Measurements from ENCODE around the gene HLA-DQB2. TPM values are rescaled to one million over a fixed set of nuclear protein-coding genes. Genes with fewer than 3 reads are reported as not detected.

HLA-DQB2 gene
- total RNA-seq, 1 experiment from 2014 or later: 0.38 TPM

DNA sequence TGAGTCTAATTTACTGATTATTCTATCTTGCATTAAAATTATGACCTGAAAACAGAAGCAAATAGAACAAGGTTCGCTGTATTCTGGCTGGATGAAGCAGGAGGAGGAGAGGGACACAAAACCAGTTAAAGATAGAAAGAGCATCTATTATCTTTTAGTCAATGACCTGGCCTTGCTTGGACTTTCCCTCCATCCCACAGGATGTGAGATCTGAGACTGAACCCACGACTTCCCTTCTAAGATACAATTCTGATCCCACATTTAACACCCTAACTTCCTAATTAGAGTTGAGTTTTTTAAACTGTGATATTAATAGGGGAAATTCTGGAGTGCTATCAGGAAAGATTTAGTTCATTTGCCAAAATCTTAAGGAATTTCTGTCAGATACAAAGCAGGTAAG is 25.2 kb downstream of the HLA-DQB2 start:
- Mint-ChIP-seq H3K9me3 (ENCODE audit: low read depth, unreplicated experiment) (no peaks in the 10 kb centered on the region), H3K36me3 (ENCODE audit: insufficient read depth, unreplicated experiment) (no peaks in the 10 kb centered on the region), H3K4me3 (ENCODE audit: low read depth, unreplicated experiment) (no peak overlapping the region), H3K27ac (ENCODE audit: unreplicated experiment) (no peak overlapping the region), H3K27me3 (ENCODE audit: unreplicated experiment) (peaks cover 93% of the 10 kb centered on the region), H3K4me1 (ENCODE audit: low read depth, unreplicated experiment) (no peaks in the 10 kb centered on the region)
- intact Hi-C loops (cut with micrococcal nuclease; ENCODE audit: unreplicated experiment): no loop called here
- TF ChIP-seq, protein P1, sequence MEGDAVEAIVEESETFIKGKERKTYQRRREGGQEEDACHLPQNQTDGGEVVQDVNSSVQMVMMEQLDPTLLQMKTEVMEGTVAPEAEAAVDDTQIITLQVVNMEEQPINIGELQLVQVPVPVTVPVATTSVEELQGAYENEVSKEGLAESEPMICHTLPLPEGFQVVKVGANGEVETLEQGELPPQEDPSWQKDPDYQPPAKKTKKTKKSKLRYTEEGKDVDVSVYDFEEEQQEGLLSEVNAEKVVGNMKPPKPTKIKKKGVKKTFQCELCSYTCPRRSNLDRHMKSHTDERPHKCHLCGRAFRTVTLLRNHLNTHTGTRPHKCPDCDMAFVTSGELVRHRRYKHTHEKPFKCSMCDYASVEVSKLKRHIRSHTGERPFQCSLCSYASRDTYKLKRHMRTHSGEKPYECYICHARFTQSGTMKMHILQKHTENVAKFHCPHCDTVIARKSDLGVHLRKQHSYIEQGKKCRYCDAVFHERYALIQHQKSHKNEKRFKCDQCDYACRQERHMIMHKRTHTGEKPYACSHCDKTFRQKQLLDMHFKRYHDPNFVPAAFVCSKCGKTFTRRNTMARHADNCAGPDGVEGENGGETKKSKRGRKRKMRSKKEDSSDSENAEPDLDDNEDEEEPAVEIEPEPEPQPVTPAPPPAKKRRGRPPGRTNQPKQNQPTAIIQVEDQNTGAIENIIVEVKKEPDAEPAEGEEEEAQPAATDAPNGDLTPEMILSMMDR (IDR thresholded peaks at IDR 0.05; ENCODE audit: unreplicated experiment): no peak
- CTCF ChIA-PET: no interaction called here
- BruUV-seq (replicated peaks): no TSS peak
- DNase-seq: no peak

DNA sequence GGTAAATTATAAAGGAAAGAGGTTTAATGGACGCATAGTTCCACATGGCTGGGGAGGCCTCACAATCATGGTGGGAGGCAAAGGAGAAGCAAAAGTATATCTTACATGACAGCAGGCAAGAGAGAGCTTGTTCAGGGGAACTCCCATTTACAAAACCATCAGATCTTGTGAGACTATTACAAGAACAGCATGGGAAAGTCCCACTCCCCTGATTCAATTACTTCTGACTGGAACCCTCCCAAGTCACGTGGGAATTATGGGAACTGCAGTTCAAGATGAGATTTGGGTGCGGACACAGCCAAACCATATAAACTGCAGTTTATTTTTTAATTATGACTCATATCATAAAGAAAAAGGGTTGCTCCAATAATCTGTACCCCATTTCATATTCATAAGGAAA is 44.5 kb downstream of the HLA-DQB2 start:
- intact Hi-C loops (cut with micrococcal nuclease; ENCODE audit: unreplicated experiment): no loop called here

DNA sequence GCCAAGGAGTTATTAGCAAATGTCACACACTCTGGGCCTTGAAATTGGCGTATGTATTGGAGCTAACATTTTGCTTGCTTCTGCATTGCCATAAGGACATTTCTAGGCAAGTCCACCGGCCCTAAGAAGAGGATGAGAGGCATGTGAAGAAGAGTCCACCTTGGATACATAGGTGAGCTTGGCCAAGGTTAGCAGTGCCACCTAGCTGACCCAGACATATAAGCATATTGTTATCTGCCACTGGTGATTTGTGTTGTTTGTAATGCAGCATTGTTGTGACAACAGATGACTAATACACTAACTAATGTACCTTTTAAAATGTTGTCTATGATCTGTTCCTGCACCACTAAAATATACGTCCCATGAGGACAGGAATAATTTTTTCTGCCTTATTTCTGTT is 46.9 kb downstream of the HLA-DQB2 start:
- no peak for DNase-seq
- H3K4me3 Mint-ChIP-seq (ENCODE audit: low read depth, unreplicated experiment): no peak overlapping the region
- H3K9me3 Mint-ChIP-seq (ENCODE audit: low read depth, unreplicated experiment): no peaks in the 10 kb centered on the region
- no peak overlapping the region for H3K27ac Mint-ChIP-seq (ENCODE audit: unreplicated experiment)
- no TSS peak for BruUV-seq (replicated peaks)
- peaks cover 73% of the 10 kb centered on the region for H3K27me3 Mint-ChIP-seq (ENCODE audit: unreplicated experiment)
- intact Hi-C loops (cut with micrococcal nuclease; ENCODE audit: unreplicated experiment): no loop called here
- no peaks in the 10 kb centered on the region for H3K36me3 Mint-ChIP-seq (ENCODE audit: insufficient read depth, unreplicated experiment)
- CTCF ChIA-PET: no interaction called here
- TF ChIP-seq, protein P1 (IDR thresholded peaks at IDR 0.05; ENCODE audit: unreplicated experiment): no peak
- H3K4me1 Mint-ChIP-seq (ENCODE audit: low read depth, unreplicated experiment): no peaks in the 10 kb centered on the region

More for the DNA sequence above, 44.5 kb downstream of the HLA-DQB2 start:
- no TSS peak for BruUV-seq (replicated peaks)
- Mint-ChIP-seq H3K27me3 (ENCODE audit: unreplicated experiment) (peaks cover 79% of the 10 kb centered on the region), H3K4me1 (ENCODE audit: low read depth, unreplicated experiment) (no peaks in the 10 kb centered on the region), H3K4me3 (ENCODE audit: low read depth, unreplicated experiment) (no peak overlapping the region), H3K36me3 (ENCODE audit: insufficient read depth, unreplicated experiment) (no peaks in the 10 kb centered on the region), H3K27ac (ENCODE audit: unreplicated experiment) (no peak overlapping the region), H3K9me3 (ENCODE audit: low read depth, unreplicated experiment) (no peaks in the 10 kb centered on the region)
- no peak for DNase-seq
- TF ChIP-seq, protein P1 (IDR thresholded peaks at IDR 0.05; ENCODE audit: unreplicated experiment): no peak
- CTCF ChIA-PET: interaction anchor here (0.6 kb wide), 1 partner anchor 1148 kb away, joined by 4 read pairs; no protein-coding TSS in a partner anchor

DNA sequence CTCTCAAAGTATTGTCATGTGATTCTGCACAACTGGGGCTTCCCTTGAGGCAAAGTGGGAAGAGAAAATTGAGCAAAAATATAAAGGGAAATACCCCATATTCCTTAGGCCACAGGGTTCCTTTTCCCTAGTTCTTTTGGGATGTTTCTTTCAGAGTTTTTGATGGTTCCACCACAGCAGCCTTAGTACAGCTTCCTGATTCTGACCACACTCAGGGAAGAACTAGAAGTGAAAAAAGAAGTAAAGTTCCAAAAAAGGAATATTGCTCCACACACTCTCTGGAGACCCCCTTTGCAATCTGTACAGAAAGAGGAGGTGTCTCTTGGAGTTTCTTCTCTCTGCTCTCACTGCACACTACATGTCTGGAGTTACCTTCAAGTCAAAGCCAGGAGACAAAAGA is 50.1 kb downstream of the HLA-DQB2 start:
- intact Hi-C loops (cut with micrococcal nuclease; ENCODE audit: unreplicated experiment): loop anchor here (5.0 kb wide), 1 partner anchor 154 kb away; no protein-coding TSS in a partner anchor
- Mint-ChIP-seq H3K4me3 (ENCODE audit: low read depth, unreplicated experiment) (no peak overlapping the region), H3K27me3 (ENCODE audit: unreplicated experiment) (peaks cover 41% of the 10 kb centered on the region), H3K36me3 (ENCODE audit: insufficient read depth, unreplicated experiment) (no peaks in the 10 kb centered on the region), H3K9me3 (ENCODE audit: low read depth, unreplicated experiment) (no peaks in the 10 kb centered on the region), H3K27ac (ENCODE audit: unreplicated experiment) (no peak overlapping the region), H3K4me1 (ENCODE audit: low read depth, unreplicated experiment) (no peaks in the 10 kb centered on the region)
- no TSS peak for BruUV-seq (replicated peaks)
- TF ChIP-seq, protein P1 (IDR thresholded peaks at IDR 0.05; ENCODE audit: unreplicated experiment): no peak
- no peak for DNase-seq
- CTCF ChIA-PET: interaction anchor here (1.1 kb wide), 2 partner anchors 11 kb away, joined by 3 to 5 read pairs; no protein-coding TSS in a partner anchor

All from Calu3 (cell line).